Smooth muscle cell (in vitro differentiated cells): ENCODE results near the gene DPY19L2. TPM values are rescaled to one million over a fixed set of nuclear protein-coding genes. Genes with fewer than 3 reads are reported as not detected.
"Not testable (repeated sequence)": the region's sequence is repeated elsewhere in the genome, so short reads cannot be mapped to it uniquely, and the experiment has no call there.

Experiments used
- DNase-seq: peaks from one replicate; lab custom pipeline; 2025; ENCODE audit not compliant: unreplicated experiment; lab: John Stamatoyannopoulos, UW
- H2AFZ ChIP-seq: fragments of 200-600 bp; sonication (generic); 2 replicates; pipeline ENCODE4 v1.6.0; 2016; ENCODE audit warnings: antibody characterized with exemption, low read depth, mild to moderate bottlenecking
- H3F3A ChIP-seq: fragments of 200-600 bp; sonication (generic); 2 replicates; pipeline ENCODE4 v1.6.0; 2017; ENCODE audit warnings: antibody characterized with exemption, low read depth
- H3K27ac ChIP-seq: fragments of 200-600 bp; sonication (generic); 2 replicates; pipeline ENCODE4 v1.5.1; 2016; ENCODE audit warnings: low read depth, mild to moderate bottlenecking
- H3K27me3 ChIP-seq: fragments of 200-600 bp; sonication (generic); 2 replicates; pipeline ENCODE4 v1.6.1; 2016; ENCODE audit warnings: low read depth, mild to moderate bottlenecking
- H3K36me3 ChIP-seq: fragments of 200-600 bp; sonication (generic); 2 replicates; pipeline ENCODE4 v1.5.1; 2016; ENCODE audit warnings: low read depth
- H3K4me1 ChIP-seq: fragments of 200-600 bp; sonication (generic); 2 replicates; pipeline ENCODE4 v1.5.1; 2016; ENCODE audit warnings: low read depth
- H3K4me2 ChIP-seq: fragments of 200-600 bp; sonication (generic); 2 replicates; pipeline ENCODE4 v1.6.0; 2016; ENCODE audit warnings: mild to moderate bottlenecking
- H3K4me3 ChIP-seq: fragments of 200-600 bp; sonication (generic); 2 replicates; pipeline ENCODE4 v1.5.1; 2016; ENCODE audit warnings: mild to moderate bottlenecking
- H3K79me2 ChIP-seq: fragments of 200-600 bp; sonication (generic); 2 replicates; pipeline ENCODE4 v1.6.0; 2016; ENCODE audit warnings: low read depth, mild to moderate bottlenecking
- H3K9ac ChIP-seq: fragments of 200-600 bp; sonication (generic); 2 replicates; pipeline ENCODE4 v1.6.0; 2016; ENCODE audit warnings: low read depth
- H3K9me3 ChIP-seq: fragments of 200-600 bp; sonication (generic); replicated peaks from 2 replicates; pipeline ENCODE4 v1.5.1; 2016; ENCODE audit warnings: low read depth
- H4K20me1 ChIP-seq: fragments of 200-600 bp; sonication (generic); 2 replicates; pipeline ENCODE4 v1.6.0; 2016; ENCODE audit warnings: low read depth
- WGBS: methylation state at CpG from one replicate; pipeline ENCODE4 v1.1.7; 2016; ENCODE audit warnings: low lambda C conversion rate; 5-methylcytosine and 5-hydroxymethylcytosine counted together
- polyA plus RNA-seq: library from polyadenylated mRNA; unstranded; fragments of >200 nt; fragmentation: Nextera tagmentation; extraction: Ambion mirVana; gene quantifications from 2 replicates; pipeline ENCODE4 v1.2.1, GENCODE V29; 2016
- total RNA-seq: library from RNA; depleted of rRNA; stranded (reverse); fragments of >200 nt; gene quantifications from 2 replicates; pipeline ENCODE4 v1.2.3, GENCODE V29; 2014
- TF ChIP-seq, protein P1 (sequence below): fragments of 200-600 bp; sonication (generic); IDR thresholded peaks from 2 replicates; pipeline ENCODE4 v1.5.1; 2017; ENCODE audit warnings: borderline replicate concordance, mild to moderate bottlenecking, antibody characterized with exemption; ENCODE audit not compliant: insufficient read depth, poor library complexity, severe bottlenecking

DPY19L2 gene
- total and polyA plus RNA-seq, 2 experiments from 2014 or later: 0.58 TPM; not detected in 1

DNA sequence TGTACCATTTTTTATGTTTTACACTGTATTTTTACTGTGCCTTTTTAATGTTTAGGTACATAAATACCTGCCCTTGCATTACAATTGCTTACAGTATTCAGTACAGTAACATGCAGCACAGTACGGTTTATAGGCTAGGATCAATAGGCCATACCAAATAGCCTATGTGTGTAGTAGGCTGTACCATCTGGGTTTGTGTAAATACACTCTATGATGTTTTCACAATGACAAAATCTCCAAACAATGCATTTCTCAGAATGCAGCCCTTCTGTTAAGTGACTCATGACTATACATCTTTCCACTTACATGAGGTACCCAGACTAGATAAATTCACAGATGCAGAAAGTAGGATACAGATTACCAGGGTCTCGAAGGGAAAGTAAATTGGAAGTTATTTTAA lies 43.0 kb upstream of the DPY19L2 start:
- H3K4me3 ChIP-seq, DNase-seq, H3K4me2 ChIP-seq, H3K79me2 ChIP-seq, H3K9me3 ChIP-seq, H3K27me3 ChIP-seq, H4K20me1 ChIP-seq, H3K4me1 ChIP-seq, H3F3A ChIP-seq, H3K27ac ChIP-seq, H2AFZ ChIP-seq, H3K36me3 ChIP-seq, H3K9ac ChIP-seq: not testable (repeated sequence)
- WGBS: 92% methylated on average over 2 of the region's 2 CpGs

DNA sequence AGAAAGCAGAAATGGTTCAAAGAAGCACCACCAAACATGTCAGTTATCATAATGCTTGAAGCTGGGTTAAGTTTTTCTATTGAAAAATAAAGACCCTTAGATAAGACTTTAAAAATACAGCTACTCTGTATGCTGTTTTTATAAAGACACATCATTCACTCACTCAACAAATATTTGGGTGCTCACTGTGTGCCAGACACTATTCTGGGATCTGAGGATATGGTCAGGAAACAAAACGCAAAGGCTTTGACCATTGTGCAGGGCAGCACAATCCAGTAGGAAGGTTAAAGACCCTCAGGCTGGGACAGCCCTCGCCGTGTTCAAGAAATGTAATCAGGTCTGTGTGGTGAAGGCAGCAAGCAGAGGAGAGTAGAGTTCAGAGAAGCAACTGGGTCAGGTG lies 38.0 kb upstream of the DPY19L2 start:
- no peaks in the 10 kb centered on the region for H3K79me2 ChIP-seq
- no peaks in the 10 kb centered on the region for H3K9me3 ChIP-seq
- H2AFZ ChIP-seq: no peak overlapping the region
- H3K4me3 ChIP-seq: no peak overlapping the region
- TF ChIP-seq, protein P1, sequence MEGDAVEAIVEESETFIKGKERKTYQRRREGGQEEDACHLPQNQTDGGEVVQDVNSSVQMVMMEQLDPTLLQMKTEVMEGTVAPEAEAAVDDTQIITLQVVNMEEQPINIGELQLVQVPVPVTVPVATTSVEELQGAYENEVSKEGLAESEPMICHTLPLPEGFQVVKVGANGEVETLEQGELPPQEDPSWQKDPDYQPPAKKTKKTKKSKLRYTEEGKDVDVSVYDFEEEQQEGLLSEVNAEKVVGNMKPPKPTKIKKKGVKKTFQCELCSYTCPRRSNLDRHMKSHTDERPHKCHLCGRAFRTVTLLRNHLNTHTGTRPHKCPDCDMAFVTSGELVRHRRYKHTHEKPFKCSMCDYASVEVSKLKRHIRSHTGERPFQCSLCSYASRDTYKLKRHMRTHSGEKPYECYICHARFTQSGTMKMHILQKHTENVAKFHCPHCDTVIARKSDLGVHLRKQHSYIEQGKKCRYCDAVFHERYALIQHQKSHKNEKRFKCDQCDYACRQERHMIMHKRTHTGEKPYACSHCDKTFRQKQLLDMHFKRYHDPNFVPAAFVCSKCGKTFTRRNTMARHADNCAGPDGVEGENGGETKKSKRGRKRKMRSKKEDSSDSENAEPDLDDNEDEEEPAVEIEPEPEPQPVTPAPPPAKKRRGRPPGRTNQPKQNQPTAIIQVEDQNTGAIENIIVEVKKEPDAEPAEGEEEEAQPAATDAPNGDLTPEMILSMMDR: no peak
- no peak overlapping the region for H3K4me2 ChIP-seq
- 86% methylated on average over 3 of the region's 3 CpGs for WGBS
- no peak overlapping the region for H3K9ac ChIP-seq
- no peaks in the 10 kb centered on the region for H3K36me3 ChIP-seq
- no peaks in the 10 kb centered on the region for H3K27me3 ChIP-seq
- H3F3A ChIP-seq: no peaks in the 10 kb centered on the region
- no peak for DNase-seq
- H4K20me1 ChIP-seq: no peaks in the 10 kb centered on the region
- no peak overlapping the region for H3K27ac ChIP-seq
- H3K4me1 ChIP-seq: no peaks in the 10 kb centered on the region

DNA sequence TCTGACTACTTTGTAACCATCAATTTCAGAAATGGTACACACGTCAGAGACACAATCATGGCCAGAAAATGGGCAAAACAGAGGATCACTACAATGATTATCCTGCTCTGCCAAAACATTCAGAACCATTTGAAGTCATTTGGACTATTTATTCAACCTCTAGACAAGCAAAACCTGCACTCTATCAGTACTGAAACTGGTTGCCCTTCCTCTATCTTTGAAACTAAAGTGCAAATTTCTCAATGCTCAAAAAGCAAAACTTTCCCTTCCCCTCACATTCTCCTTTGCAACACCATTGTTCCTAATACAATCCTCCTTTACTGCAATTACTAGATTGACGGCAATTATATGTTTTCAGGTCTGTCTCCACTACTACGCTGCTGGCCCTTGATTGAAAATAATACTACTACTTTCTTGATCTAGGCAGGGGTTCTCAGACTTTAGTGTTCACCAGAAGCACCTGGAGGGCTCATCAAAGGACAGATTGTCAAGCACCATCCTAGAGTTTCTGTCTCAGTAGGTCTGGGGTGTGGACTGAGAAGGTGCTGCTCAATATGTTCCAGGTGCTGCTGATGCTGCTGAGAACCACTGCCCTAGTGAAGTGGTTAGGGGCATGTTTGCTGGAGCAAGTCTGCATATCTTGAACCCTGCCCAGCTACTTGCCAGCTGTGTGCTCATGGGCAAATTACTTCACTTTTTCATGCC lies 31.5 kb upstream of the DPY19L2 start:
- H3K9ac ChIP-seq, H3K27ac ChIP-seq, DNase-seq, H2AFZ ChIP-seq, H3K4me2 ChIP-seq, H3K79me2 ChIP-seq, H4K20me1 ChIP-seq, H3K4me3 ChIP-seq, H3K9me3 ChIP-seq, H3F3A ChIP-seq, H3K36me3 ChIP-seq, H3K4me1 ChIP-seq, H3K27me3 ChIP-seq: not testable (repeated sequence)
- WGBS: 85% methylated on average over 3 of the region's 3 CpGs

DNA sequence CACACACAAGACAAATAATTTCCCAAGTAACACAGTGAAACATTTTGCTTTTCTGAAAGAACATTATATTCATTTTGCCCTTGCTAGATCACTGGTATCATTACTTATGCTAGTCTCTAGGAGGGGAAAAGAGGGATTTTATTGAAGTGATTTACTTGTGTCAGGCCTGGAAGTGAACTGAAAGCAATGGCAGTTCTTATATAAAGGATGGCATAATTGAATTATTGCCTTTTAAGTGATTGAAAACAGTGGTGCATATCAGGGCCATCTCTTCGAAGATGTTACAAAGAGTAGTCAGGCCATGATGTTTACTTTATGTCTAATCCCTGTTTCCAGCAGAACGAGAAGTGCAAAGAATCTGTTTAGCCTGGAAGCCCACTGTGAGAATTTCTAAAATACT lies 30.7 kb upstream of the DPY19L2 start:
- DNase-seq, H3K9ac ChIP-seq, H3K4me1 ChIP-seq, H3F3A ChIP-seq, H4K20me1 ChIP-seq, H3K4me2 ChIP-seq, H3K27ac ChIP-seq, H3K36me3 ChIP-seq, H3K27me3 ChIP-seq, H2AFZ ChIP-seq, H3K79me2 ChIP-seq, H3K4me3 ChIP-seq, H3K9me3 ChIP-seq: not testable (repeated sequence)
- WGBS: 57% methylated on average over 2 of the region's 2 CpGs

DNA sequence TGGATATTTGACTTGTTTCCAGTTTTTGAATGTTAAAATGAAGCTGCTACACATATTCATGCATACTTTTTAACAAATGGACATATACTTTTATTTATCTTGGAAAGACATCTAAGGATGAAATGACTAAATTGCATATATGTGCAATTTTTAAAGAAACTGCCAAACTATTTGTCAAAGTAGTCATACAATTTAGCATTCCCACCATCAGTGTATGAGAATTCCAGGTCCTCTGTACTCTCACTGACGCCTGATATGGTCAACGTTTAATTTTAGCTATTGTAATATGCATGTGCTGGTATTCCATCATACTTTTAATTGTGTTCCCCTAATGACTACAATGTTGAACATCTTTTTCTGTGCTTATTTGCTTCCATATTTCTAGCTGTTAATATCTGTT lies 22.5 kb upstream of the DPY19L2 start:
- not testable (repeated sequence) for H3K27ac ChIP-seq, H3K9ac ChIP-seq, H2AFZ ChIP-seq, H3K4me3 ChIP-seq, H3K9me3 ChIP-seq, DNase-seq, H3K27me3 ChIP-seq, H4K20me1 ChIP-seq, H3K79me2 ChIP-seq, H3K4me1 ChIP-seq, H3K36me3 ChIP-seq, H3F3A ChIP-seq, H3K4me2 ChIP-seq
- 92% methylated on average over 2 of the region's 2 CpGs for WGBS

DNA sequence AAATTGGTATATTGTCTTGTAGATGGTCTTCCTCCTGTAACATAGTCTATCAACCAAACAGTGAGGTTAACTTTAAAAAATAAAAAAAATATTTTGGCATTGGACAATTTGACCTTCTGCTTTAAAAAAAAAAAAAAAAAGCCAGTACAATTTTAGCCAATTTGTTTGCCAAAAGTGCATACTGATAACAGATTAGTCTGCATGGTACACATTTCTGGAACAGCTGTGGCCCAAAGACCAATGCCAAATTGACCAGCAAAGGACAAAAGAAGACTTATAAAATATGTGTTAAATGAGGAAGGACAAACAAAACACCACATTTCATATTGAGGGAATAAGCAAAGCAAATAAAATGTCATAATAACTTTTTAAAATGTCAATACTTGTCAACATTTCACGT lies 20.8 kb upstream of the DPY19L2 start:
- H3K79me2 ChIP-seq, H3K9ac ChIP-seq, H3K4me3 ChIP-seq, H3K36me3 ChIP-seq, H3K4me1 ChIP-seq, H3F3A ChIP-seq, H2AFZ ChIP-seq, H3K27me3 ChIP-seq, H3K4me2 ChIP-seq, H3K9me3 ChIP-seq, H3K27ac ChIP-seq, DNase-seq, H4K20me1 ChIP-seq: not testable (repeated sequence)
- WGBS: 87% methylated on average over 1 of the region's 1 CpG

DNA sequence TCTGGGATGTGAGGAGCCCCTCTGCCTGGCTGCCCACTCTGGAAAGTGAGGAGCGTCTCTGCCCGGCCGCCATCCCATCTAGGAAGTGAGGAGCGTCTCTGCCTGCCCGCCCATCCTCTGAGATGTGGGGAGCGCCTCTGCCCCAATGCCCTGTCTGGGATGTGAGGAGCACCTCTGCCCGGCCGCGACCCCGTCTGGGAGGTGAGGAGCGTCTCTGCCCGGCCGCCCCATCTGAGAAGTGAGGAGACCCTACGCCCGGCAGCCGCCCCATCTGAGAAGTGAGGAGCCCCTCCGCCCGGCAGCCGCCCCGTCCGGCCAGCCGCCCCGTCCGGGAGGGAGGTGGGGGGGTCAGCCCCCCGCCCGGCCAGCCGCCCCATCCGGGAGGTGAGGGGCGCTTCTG lies 18.3 kb upstream of the DPY19L2 start:
- H2AFZ ChIP-seq, H3F3A ChIP-seq, H3K79me2 ChIP-seq, H3K4me3 ChIP-seq, DNase-seq, H3K4me1 ChIP-seq, H4K20me1 ChIP-seq, H3K27ac ChIP-seq, H3K9ac ChIP-seq, H3K27me3 ChIP-seq, H3K9me3 ChIP-seq, H3K4me2 ChIP-seq, H3K36me3 ChIP-seq: not testable (repeated sequence)
- 98% methylated on average over 13 of the region's 29 CpGs for WGBS

DNA sequence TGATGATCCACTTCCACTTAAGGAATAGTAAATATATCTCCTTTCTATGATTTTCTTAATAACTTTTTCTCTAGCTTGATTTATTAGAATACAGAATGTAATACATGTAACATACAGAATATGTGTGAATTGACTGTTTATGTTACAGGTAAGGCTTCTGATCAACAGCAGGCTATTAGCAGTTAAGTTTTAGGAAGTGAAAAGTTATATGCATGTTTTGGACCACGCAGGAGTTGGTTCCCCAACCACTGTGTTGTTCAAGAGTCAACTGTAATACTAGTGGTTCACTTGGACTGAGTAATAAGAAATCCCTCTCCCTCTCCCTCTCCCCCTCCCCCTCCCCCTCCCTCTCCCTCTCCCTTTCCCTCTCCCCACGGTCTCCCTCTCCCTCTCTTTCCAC lies 17.5 kb upstream of the DPY19L2 start:
- H3K4me3 ChIP-seq, H3K4me2 ChIP-seq, H3K27me3 ChIP-seq, H3K79me2 ChIP-seq, H3F3A ChIP-seq, H3K4me1 ChIP-seq, H4K20me1 ChIP-seq, H3K36me3 ChIP-seq, H3K27ac ChIP-seq, H3K9ac ChIP-seq, H2AFZ ChIP-seq, DNase-seq, H3K9me3 ChIP-seq: not testable (repeated sequence)
- WGBS: 92% methylated on average over 1 of the region's 2 CpGs
